Measurements from ENCODE around the gene MRPL49. TPM values are rescaled to one million over a fixed set of nuclear protein-coding genes. Genes with fewer than 3 reads are reported as not detected.

The MRPL49 gene
- total RNA-seq, 1 donor from 2014 or later: 45.1 TPM

GRCh38 chr11:65134240-65134951 lies 12.3 kb downstream of the MRPL49 start, which contains the start of gene SYVN1:
Gene SYVN1 (minus strand): TSS chr11:65134519. CDS start chr11:65133601, 918 bp downstream.
- peak within 1 kb of the TSS; percentile 98 for H3K9ac ChIP-seq (ENCODE audit: low read length)
- TF ChIP-seq CTCF (IDR thresholded peaks at IDR 0.05; ENCODE audit: insufficient read depth, low read depth, low read length) (no peak), EZH2 (IDR thresholded peaks at IDR 0.05; ENCODE audit: insufficient read depth, low read length) (no peak)
- DNase-seq (ENCODE audit: low read depth): peak; percentile 83
- Mint-ChIP-seq H3K4me1 (ENCODE audit: low read depth, unreplicated experiment) (peaks cover 8% of the 10 kb centered on the region), H3K4me3 (ENCODE audit: unreplicated experiment) (peak within 1 kb of the TSS; percentile 99), H3K9me3 (ENCODE audit: unreplicated experiment) (no peaks in the 10 kb centered on the region), H3K27me3 (ENCODE audit: low read depth, unreplicated experiment) (no peaks in the 10 kb centered on the region), H3K36me3 (ENCODE audit: low read depth, unreplicated experiment) (peaks cover 14% of the 10 kb centered on the region), H3K27ac (ENCODE audit: unreplicated experiment) (peak within 1 kb of the TSS; percentile 100)
- peaks cover 17% of the 10 kb centered on the region for H3K36me3 ChIP-seq (ENCODE audit: insufficient read depth, low read length)
- H3K27ac ChIP-seq (ENCODE audit: low read depth, low read length): peak within 1 kb of the TSS; percentile 99
- peak within 1 kb of the TSS; percentile 88 for H3K4me3 ChIP-seq (ENCODE audit: insufficient read depth, low read depth, low read length)
- H2AFZ ChIP-seq (ENCODE audit: low read depth, low read length): peak within 1 kb of the TSS; percentile 85
- no peaks in the 10 kb centered on the region for H3K9me3 ChIP-seq (ENCODE audit: insufficient read depth, low read depth, low read length)
- H3K27me3 ChIP-seq (ENCODE audit: insufficient read depth, low read length): no peaks in the 10 kb centered on the region
- FAIRE-seq: no peak
- peak within 1 kb of the TSS; percentile 98 for H3K4me2 ChIP-seq (ENCODE audit: low read length)
- peaks cover 13% of the 10 kb centered on the region for H3K4me1 ChIP-seq (ENCODE audit: insufficient read depth, low read length)
- H3K79me2 ChIP-seq (ENCODE audit: insufficient read depth, low read length): peaks cover 38% of the 10 kb centered on the region
- H4K20me1 ChIP-seq (ENCODE audit: insufficient read depth, low read length): peaks cover 43% of the 10 kb centered on the region

- Mint-ChIP-seq H3K27me3 (ENCODE audit: low read depth, unreplicated experiment) (peaks cover 4% of the 10 kb centered on the region), H3K4me1 (ENCODE audit: low read depth, unreplicated experiment) (peaks cover 8% of the 10 kb centered on the region), H3K9me3 (ENCODE audit: unreplicated experiment) (no peaks in the 10 kb centered on the region), H3K36me3 (ENCODE audit: low read depth, unreplicated experiment) (peaks cover 14% of the 10 kb centered on the region), H3K4me3 (ENCODE audit: unreplicated experiment) (peak overlapping the region; percentile 99), H3K27ac (ENCODE audit: unreplicated experiment) (peak overlapping the region; percentile 100)
- H3K4me2 ChIP-seq (ENCODE audit: low read length): peak overlapping the region; percentile 98
- peak overlapping the region; percentile 99 for H3K27ac ChIP-seq (ENCODE audit: low read depth, low read length)
- H3K36me3 ChIP-seq (ENCODE audit: insufficient read depth, low read length): peaks cover 12% of the 10 kb centered on the region
- H3K9ac ChIP-seq (ENCODE audit: low read length): peak overlapping the region; percentile 98
- FAIRE-seq: peak; percentile 80
- no peaks in the 10 kb centered on the region for H3K9me3 ChIP-seq (ENCODE audit: insufficient read depth, low read depth, low read length)
- H3K27me3 ChIP-seq (ENCODE audit: insufficient read depth, low read length): no peaks in the 10 kb centered on the region
- peaks cover 38% of the 10 kb centered on the region for H3K79me2 ChIP-seq (ENCODE audit: insufficient read depth, low read length)
- H3K4me1 ChIP-seq (ENCODE audit: insufficient read depth, low read length): peaks cover 13% of the 10 kb centered on the region
- H2AFZ ChIP-seq (ENCODE audit: low read depth, low read length): peak overlapping the region; percentile 85
- DNase-seq (ENCODE audit: low read depth): peak; percentile 97
- TF ChIP-seq EZH2 (IDR thresholded peaks at IDR 0.05; ENCODE audit: insufficient read depth, low read length) (no peak), CTCF (IDR thresholded peaks at IDR 0.05; ENCODE audit: insufficient read depth, low read depth, low read length) (no peak)
- H4K20me1 ChIP-seq (ENCODE audit: insufficient read depth, low read length): peaks cover 36% of the 10 kb centered on the region
- peak overlapping the region; percentile 88 for H3K4me3 ChIP-seq (ENCODE audit: insufficient read depth, low read depth, low read length)
Observed at GRCh38 chr11:65134952-65135632, 13.0 kb downstream of the MRPL49 start.

Measured in astrocyte (in vitro differentiated cells and primary cell).